ENCODE data around the gene UBL3. TPM values are rescaled to one million over a fixed set of nuclear protein-coding genes. Genes with fewer than 3 reads are reported as not detected.

The UBL3 gene
- polyA plus RNA-seq, 2 of the 4 experiments (the other 2 are of a cell fraction) = 9.2 to 17.1 TPM

- no peaks in the 10 kb centered on the region for H3K9me3 ChIP-seq
- DNase-seq (ENCODE audit: low read depth in 1 of 2, low spot score in 1 of 2) = no peak
- no peak for ATAC-seq
- TF ChIP-seq RCOR1 (IDR thresholded peaks at IDR 0.05; ENCODE audit: low read depth, low read length) (no peak), EP300 (IDR thresholded peaks at IDR 0.05) (no peak), NPAS2 (CRISPR knock-in tag; IDR thresholded peaks at IDR 0.05; ENCODE audit: borderline replicate concordance) (no peak), CBX2 (IDR thresholded peaks at IDR 0.05; ENCODE audit: borderline replicate concordance, low read depth) (no peak), HOXA7 (CRISPR knock-in tag; IDR thresholded peaks at IDR 0.05) (no peak), HOXB5 (CRISPR knock-in tag; IDR thresholded peaks at IDR 0.05) (no peak), ZC3H11A (IDR thresholded peaks at IDR 0.05) (no peak)
- CTCF ChIA-PET = interaction anchor here (1.2 kb wide), 1 partner anchor 40 kb away, joined by 3 read pairs; no protein-coding TSS in a partner anchor
- H3K4me3 ChIP-seq = no peak overlapping the region
- 70% methylated on average over 7 of the region's 7 CpGs for WGBS (ENCODE audit: missing lambda C conversion rate)
- H3K27ac ChIP-seq = no peak overlapping the region
- POLR2A ChIA-PET = no interaction called here
- no peak overlapping the region for H3K4me2 ChIP-seq
- no peaks in the 10 kb centered on the region for H3K4me1 ChIP-seq
- no peak for FAIRE-seq
These were observed 34.4 kb upstream of the UBL3 start for GRCh38 chr13:29884671-29885430.

GRCh38 chr13:29883941-29884518 lies 33.6 kb upstream of the UBL3 start:
- WGBS (ENCODE audit: missing lambda C conversion rate) = 90% methylated on average over 6 of the region's 6 CpGs
- ChIA-PET POLR2A (no interaction called here), CTCF (no interaction called here)
- DNase-seq (ENCODE audit: low read depth in 1 of 2, low spot score in 1 of 2) = no peak
- ATAC-seq = no peak
- FAIRE-seq = no peak
- Histone ChIP-seq H3K9me3 (no peaks in the 10 kb centered on the region), H3K27ac (no peak overlapping the region), H3K4me2 (no peak overlapping the region), H3K4me1 (no peaks in the 10 kb centered on the region), H3K4me3 (no peak overlapping the region)
- TF ChIP-seq POLR2AphosphoS2 (conservative IDR thresholded peaks at IDR 0.05; ENCODE audit: low read length) (no peak), CEBPB (IDR thresholded peaks at IDR 0.05) (no peak), ESRRA (IDR thresholded peaks at IDR 0.05; ENCODE audit: borderline replicate concordance, low read length) (no peak), JUN (IDR thresholded peaks at IDR 0.05) (no peak), NFE2L2 (conservative IDR thresholded peaks at IDR 0.05; ENCODE audit: low read length) (no peak), SMC3 (IDR thresholded peaks at IDR 0.05) (no peak), MAZ (IDR thresholded peaks at IDR 0.05; ENCODE audit: borderline replicate concordance, low read depth, low read length) (no peak), PHF8 (IDR thresholded peaks at IDR 0.05; ENCODE audit: borderline replicate concordance, low read depth) (no peak), BHLHE40 (IDR thresholded peaks at IDR 0.05; ENCODE audit: low read depth, low read length) (no peak), ZNF302 (CRISPR knock-in tag; IDR thresholded peaks at IDR 0.05) (no peak), FOXS1 (CRISPR knock-in tag; IDR thresholded peaks at IDR 0.05) (no peak), CHD4 (IDR thresholded peaks at IDR 0.05; ENCODE audit: borderline replicate concordance) (no peak), RARB (CRISPR knock-in tag; IDR thresholded peaks at IDR 0.05) (no peak), HOXB13 (CRISPR knock-in tag; IDR thresholded peaks at IDR 0.05; ENCODE audit: low read depth) (no peak)
- TF ChIP-seq, protein P1, sequence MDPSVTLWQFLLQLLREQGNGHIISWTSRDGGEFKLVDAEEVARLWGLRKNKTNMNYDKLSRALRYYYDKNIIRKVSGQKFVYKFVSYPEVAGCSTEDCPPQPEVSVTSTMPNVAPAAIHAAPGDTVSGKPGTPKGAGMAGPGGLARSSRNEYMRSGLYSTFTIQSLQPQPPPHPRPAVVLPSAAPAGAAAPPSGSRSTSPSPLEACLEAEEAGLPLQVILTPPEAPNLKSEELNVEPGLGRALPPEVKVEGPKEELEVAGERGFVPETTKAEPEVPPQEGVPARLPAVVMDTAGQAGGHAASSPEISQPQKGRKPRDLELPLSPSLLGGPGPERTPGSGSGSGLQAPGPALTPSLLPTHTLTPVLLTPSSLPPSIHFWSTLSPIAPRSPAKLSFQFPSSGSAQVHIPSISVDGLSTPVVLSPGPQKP (IDR thresholded peaks at IDR 0.05; ENCODE audit: low read depth, low read length) = no peak

DNA sequence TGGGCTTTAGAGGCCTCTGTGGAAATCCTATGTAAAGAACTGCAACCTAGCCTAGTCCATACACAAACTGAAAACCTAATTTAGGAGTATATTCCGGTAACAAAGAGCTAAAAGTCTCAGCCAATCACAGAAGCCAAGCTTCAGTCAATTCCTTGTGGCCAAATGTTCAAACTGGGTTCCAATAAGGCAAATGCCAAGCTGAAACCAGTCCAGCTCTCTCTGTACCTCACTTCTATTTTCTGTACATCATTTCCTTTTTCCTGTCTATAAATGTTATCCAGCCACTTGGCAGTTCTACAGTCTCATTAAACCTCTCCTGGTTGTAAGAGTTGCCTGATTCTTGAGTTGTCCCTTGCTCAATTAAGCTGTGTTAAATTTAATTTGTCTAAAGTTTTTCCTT lies 31.7 kb upstream of the UBL3 start:
- Histone ChIP-seq H3K9me3 (no peaks in the 10 kb centered on the region), H3K4me1 (no peaks in the 10 kb centered on the region), H3K4me3 (no peak overlapping the region), H3K27ac (no peak overlapping the region), H3K4me2 (no peak overlapping the region)
- CTCF ChIA-PET = no interaction called here
- POLR2A ChIA-PET = no interaction called here
- ATAC-seq (no peak), DNase-seq (ENCODE audit: low read depth in 1 of 2, low spot score in 1 of 2) (no peak), FAIRE-seq (no peak)
- WGBS (ENCODE audit: missing lambda C conversion rate) = 0% methylated on average over 1 of the region's 1 CpG
- no peak for TF ChIP-seq HEYL (CRISPR knock-in tag; IDR thresholded peaks at IDR 0.05)
